HG03066 (cell line): ENCODE data around the gene GPR156.

ENCODE experiments used
- ATAC-seq: cut with Tn5 transposase; IDR thresholded peaks from one replicate; pipeline ENCODE4 v1.9.1; 2021; ENCODE audit warnings: low read depth; ENCODE audit not compliant: unreplicated experiment

Gene GPR156

GRCh38 chr3:120198305-120198878, 86.6 kb downstream of the GPR156 start:
- no peak for ATAC-seq

DNA sequence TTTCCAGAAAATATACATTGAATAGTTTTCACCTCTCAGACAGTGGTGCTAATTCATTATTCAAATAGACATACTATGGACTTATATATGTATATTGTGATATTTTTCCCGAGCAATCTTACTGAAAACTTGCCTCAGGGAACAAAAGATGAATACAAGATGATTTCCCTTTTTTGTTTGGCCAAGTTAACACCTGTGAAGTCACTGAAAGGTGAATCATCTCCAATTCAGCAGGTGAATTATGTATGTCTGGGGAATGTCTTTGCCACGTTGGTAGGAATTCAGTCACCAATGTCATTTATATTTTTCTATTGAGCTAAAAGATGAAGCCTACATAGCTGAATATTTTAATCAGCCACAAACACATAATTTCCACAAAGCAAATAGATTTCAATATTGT, 88.2 kb downstream of the GPR156 start:
- no peak for ATAC-seq

- no peak for ATAC-seq
Measured at GRCh38 chr3:120196333-120196732, 88.7 kb downstream of the GPR156 start.

DNA sequence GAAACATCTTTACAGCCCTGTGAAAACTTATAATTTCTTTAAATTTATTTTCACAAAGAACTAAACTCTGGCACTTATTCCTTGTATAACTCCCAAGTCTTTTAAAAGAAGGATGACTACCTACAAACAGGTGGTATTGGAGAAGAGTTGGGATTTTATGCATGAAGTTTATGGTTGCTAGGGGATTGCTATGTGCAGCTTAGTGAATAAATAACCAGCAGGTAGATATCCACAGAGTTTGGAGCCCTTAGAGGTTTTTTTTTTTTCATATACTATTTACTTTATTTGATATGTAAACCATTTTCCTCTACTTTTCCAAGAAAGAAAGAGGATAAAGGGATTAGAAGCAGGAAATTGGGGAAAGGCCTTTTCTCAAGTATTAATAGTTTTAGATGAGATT, 91.5 kb downstream of the GPR156 start:
- ATAC-seq: no peak

DNA sequence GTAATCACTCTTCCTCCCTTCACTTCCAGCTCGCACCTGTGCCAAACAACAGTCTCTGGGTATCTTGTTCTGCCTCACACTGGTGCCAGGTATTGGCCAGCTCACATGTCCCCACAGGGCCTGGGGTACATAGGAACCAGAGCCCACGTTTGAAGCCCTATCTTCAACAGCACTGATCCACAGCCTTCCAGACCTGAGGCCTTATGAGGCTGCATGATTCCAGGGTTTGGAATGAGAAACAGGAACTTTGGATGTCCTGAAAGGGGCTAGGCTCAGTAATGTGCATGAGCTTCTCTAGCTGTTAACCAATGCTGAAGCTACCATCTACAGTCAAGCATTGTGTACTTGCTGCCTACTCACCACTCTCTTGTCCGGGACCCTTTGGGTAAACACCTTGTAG, 92.4 kb downstream of the GPR156 start:
- ATAC-seq: no peak

GRCh38 chr3:120192159-120192558, 92.9 kb downstream of the GPR156 start:
- ATAC-seq: no peak

GRCh38 chr3:120182613-120183511, 102.2 kb downstream of the GPR156 start:
- no peak for ATAC-seq

DNA sequence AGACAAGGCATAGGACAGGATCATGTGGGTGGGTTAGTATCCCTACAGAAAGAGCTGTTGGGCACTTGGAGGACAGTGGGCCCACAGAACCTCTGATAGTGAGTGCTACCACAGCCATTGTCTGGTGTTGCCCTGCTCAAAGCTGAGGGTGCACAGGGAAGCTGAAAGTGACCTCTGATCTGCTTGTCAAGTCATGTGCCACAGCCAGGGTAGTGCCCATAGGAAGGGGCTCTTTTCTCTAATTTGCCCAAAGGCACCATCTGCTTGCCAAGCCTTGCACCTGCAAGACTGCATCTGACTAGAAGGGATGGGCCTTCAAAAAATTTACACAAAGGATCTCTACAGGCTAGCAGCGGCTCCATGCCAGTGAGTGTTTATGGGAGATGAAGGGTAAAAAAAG, 103.4 kb downstream of the GPR156 start:
- ATAC-seq: no peak

DNA sequence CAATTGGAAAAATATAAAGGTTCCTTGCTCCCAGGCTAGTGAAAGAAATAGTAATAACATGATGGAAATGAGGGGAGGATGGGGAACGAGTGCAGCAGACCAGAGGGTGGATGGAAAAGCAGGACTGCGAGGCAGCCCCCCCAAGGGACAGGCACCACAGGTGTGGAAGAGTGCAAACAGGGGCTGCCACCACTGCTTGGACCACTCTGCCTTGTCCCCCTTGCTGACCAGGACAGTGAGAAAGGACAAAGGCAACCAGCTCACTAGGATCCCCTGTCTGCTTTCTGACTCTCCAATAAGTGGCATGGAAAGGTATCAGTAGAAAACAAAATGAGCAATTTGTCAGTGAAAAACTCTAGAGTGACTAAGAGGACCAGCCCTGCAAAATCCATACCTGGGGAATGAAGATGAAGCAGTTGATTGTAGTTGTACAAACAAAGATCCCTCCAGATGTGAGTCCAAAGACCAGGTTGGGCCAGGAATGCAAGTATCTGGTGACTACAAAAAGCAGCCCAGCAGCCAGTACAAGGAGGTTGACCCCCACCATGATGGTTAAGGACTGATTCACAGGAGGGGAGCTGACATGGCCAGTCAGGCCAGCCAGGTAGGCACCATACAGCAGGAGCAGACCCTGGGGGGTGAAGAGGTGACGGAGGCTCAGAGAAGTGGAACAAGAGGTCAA, 104.2 kb downstream of the GPR156 start:
- no peak for ATAC-seq

- no peak for ATAC-seq
Measured at GRCh38 chr3:120177707-120178306, 107.2 kb downstream of the GPR156 start.

GRCh38 chr3:120177151-120177550, 107.9 kb downstream of the GPR156 start:
- ATAC-seq: no peak

GRCh38 chr3:120174811-120175539, 110.0 kb downstream of the GPR156 start:
- ATAC-seq: no peak

- no peak for ATAC-seq
Measured at GRCh38 chr3:120173056-120173675, 111.9 kb downstream of the GPR156 start.

- no peak for ATAC-seq
Measured at GRCh38 chr3:120172070-120172469, 113.0 kb downstream of the GPR156 start.

DNA sequence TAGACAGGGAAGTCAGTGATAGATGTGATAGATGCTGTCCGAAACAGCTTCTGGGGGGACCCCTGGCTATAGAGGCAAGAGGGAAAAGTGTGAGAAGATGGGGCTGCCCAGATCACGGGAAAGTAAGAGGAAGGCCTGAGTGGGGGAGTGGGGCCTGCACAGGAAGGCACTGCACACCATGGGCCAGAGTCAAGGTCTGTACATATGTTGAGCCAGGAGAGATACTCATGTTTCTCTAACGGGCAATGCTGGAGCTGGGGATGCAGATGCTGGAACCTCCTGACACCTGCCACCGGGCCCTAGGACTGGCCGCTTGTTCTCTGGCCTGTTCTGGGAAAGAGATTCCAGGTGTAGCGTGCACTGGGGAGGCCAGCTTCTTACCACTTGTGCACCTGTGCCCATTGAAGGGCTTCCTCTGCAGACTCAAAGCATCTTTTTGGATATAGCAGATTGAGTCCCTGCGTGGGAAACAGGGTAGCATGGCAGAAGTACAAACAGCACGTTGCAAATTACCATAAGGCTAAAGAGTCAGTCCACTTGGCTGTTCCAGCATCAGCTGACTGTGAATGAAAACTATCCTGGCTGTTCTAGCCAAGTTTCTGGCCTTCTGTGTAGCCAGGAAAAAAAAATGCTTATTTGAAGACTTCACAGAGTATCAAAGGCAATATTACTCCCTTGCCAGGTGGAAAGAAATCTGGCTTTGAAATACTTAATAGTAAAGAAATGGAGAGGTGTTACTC, 113.7 kb downstream of the GPR156 start:
- ATAC-seq: no peak

DNA sequence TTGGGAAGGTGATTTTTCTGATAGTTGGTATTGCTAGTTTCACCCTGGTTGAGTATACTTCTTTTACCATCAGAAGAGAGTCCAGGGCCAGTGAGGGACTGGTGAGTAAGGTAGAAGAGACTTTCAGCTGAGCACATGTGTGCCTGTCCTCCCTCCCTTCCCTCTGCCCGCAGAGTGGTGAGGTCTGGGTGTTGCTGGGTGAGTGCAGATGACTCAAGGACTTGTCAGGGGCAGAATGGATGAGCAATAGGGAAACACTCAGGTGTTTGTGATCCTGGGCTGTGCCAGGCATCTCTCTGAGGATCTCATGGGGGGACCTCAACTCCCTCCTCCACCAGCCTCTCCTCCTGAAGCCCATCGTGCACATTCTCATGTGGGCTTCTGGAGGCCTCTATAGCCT, 114.8 kb downstream of the GPR156 start:
- no peak for ATAC-seq

DNA sequence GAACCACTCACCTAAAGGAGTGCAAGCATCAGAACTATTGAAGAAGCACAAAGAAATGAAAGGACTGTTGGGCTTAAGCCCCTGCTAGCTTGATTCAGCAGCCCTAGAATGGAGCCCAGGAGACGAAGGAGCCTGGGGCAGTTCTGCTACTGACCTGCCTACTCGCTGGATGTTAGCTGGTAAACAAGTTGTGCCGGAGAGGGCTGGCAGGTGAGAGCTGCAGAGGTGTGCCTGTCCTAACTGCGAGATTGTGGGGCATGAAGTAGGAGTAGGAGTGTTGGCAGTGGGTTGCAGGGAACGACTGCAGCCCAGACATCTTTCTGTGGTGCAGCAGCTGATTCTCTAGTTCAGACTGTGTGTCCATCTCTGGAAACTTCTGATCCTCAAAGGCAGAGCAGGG, 115.6 kb downstream of the GPR156 start:
- no peak for ATAC-seq

DNA sequence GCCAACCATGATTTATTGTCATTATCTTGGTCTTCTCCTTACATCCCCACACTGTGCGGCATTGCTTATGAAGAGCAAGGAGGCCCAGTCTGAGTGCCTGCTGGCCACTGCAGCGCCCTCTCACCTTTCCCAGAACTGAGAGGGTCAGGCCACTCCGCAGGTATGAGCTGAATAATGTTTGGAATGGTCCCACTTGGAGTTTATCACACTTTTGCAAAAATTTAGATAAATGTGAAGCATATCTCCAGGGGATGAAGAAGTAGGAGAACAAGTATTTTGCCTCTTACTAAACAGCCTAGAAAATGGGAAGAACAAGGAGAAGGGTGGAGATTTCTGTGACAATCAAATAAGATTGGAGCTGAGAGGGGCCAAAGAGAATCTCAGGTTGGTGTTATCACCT, 116.4 kb downstream of the GPR156 start:
- no peak for ATAC-seq

- ATAC-seq: no peak
Measured at GRCh38 chr3:120168038-120168437, 117.0 kb downstream of the GPR156 start.
